NCI-H1694 treated with DMSO at 0.1 percent for 48 hours (cell line): ENCODE results near the gene NCEH1.
"Not testable (repeated sequence)": the region's sequence is repeated elsewhere in the genome, so short reads cannot be mapped to it uniquely, and the experiment has no call there.

Experiments used
- DNase-seq: peaks from one replicate; lab custom pipeline; 2025; lab: John Stamatoyannopoulos, UW

NCEH1 gene

DNA sequence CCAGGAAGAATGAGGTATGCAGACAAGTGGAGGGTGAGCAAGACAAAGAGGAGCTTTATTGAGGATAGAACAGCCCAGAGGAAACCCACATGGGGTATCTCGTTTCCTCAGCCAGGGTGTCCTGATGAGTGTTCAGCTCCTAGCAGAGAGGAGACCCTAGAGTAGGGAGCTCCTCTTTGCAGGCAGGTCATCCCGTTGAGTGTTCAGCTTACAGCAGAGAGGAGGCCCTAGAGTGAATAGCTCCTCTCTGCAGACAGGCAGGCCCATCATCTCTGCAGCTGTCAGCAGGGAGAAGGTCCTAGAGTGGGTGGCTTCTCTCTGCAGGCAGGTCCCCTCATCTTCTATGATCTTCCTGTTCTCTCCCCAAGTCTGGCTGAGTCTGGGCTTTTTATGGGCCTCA is 97.0 kb downstream of the NCEH1 start:
- no peak for DNase-seq

DNA sequence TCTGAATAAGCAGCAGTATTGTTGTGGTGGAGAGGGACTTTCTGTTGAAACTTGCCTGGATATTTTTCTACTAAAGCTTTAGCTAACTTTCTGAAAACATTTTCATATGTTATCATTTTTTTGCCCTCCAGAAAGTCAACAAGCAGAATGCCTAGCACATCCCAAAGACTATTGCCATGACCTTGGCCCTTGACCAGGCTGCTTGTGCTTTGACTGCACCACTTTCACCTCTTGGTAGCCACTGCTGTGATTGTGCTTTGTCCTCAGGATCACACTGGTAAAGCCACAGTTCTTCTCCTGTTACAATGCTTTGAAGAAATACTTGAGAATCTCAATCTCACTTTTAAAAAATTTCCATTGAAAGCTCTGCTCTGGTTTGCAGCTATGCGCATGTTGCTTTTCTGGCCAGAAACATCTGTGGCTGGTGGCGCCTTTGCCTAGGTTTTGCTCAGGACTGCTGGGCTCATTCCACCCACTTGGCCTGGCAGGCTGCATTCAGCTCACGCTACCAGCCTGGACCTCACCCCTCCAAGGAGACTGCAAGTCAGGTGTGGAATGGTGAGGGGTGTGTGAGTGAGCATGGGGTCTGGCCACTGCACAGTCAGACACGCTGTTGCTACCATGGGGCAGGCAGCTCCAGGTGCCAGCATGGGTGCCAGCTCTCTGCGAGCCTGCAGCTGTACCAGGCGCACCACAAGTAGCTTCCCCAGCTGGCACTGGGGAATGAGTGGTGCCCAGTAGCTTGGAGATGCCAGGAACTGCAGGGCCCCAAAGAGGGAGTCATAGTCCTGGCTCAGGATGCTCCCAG is 97.8 kb downstream of the NCEH1 start:
- no peak for DNase-seq

DNA sequence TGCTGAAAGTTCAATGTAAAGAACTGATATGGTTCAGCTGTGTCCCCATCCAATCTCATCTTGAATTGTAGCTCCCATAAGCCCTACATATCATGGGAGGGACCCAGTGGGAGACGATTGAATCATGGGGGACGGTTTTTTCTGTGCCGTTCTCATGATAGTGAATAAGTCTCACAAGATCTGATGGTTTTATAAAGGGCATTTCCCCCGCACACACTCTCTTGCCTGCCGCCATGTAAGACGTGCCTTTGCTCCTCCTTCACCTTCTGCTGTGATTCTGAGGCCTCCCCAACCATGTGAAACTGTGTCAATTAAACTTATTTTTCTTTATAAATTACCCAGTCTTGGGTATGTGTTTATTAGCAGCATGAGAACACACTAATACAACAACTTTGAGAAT is 101.1 kb downstream of the NCEH1 start:
- DNase-seq: no peak

GRCh38 chr3:172608575-172608974 is 102.3 kb downstream of the NCEH1 start:
- DNase-seq: no peak

DNA sequence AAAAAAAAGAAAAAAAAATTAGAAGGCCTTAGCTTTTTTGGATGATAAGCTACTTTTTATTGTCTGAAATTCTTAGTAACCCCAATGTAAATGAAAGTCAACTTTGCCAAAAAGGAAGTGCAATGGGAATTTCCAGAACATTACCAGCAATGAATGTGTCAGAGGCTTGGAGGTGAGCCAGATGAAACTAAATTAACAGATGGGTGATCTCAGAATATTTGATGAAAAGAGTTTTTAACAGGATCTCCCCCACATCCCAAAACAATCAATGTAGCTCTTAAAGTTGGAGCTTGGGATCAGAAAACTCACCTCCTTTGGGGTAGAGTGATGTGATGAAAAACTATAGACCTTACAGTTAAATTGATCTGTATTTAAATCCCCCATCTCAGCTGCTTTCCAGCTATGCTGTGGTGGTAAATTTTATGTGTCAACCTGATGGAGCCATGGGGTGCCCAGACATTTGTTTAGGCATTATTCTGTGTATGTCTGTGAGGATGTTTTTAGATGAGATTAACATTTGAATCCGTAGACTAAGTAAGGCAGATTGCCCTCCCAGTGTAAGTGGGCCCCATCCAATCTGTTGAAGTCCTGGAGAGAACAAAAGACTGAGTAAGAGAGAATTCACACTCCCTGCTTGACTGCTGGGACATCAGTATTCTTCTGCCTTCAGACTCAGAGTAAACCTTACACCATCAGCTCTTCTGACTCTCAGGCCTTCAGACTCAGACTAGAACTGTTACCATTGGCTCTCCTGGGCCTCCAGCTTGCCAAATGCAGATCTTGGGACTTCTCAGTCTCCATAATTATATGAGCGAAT is 103.4 kb downstream of the NCEH1 start:
- no peak for DNase-seq

DNA sequence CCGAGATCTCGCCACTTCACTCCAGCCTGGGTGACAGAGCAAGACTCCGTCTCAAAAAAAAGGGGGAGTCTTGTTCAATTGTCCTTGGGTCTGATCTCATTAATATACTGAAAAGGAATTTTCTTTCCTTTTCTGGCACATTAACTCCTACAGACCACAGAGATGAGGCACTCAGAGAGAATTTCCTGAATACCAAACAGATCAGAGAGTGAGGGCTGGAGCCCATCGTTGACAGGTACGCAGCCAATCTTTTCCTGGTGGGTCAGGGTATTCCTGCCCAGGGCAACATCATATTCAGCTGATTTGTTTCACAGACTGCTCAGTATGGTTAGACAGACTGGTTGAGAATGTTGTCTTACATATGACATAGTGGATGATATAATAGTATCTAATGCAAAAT is 104.8 kb downstream of the NCEH1 start:
- no peak for DNase-seq

GRCh38 chr3:172604895-172605646 is 105.8 kb downstream of the NCEH1 start:
- DNase-seq: no peak

DNA sequence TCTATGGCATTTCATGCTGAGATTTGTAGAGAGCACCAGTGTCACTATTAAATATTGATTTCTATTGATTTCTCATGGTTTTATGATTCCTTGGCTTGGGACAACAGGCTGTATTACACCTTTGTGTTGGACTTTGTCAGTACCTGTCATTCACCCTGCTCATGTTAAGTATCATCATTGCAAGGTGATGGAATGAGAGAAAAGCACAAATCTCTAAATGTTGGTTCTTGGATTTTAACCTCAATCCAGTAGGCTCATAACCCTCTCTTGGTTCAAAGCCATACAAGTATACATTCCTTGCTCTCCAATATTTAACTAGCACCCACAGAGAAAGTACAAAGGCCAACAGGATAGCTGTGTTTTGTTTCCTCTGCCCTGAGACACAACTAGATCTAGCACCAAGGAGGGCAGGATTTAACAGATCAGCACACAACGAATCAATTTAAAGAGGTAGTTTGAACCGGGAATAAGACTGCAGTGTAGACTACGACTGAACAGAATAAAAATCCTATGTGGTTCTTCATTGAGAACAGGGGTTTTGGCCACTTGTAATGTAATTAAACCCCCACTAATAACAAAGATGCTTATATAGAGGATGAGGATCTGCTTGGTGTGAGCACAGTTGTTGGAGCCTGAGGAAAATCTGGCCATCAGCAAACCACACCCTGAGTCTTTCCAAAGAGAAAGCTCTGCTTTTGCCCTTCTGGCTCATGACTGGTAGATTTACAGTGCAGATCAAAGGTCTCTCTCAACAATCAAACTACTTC is 109.6 kb downstream of the NCEH1 start:
- no peak for DNase-seq

DNA sequence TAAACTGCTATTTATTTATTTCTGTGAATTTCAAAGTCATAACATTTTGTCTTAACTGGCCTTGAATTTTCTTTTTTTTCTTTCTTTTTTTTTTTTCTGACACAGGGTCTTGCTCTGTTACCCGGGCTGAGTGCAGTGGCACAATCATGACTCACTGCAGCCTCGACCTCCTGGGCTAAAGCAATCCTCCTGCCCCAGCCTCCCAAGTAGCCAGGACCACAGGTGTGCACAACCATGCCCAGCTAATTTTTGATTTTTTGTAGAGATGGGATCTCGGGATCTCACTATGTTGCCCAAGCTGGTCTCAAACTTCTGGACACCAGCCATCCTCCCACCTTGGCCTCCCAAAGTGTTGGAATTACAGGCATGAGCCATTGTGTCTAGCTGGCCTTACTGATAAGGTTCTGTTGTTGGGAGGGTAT is 110.2 kb downstream of the NCEH1 start:
- no peak for DNase-seq

- DNase-seq: no peak
Observed at GRCh38 chr3:172598904-172599303, 112.0 kb downstream of the NCEH1 start.

DNA sequence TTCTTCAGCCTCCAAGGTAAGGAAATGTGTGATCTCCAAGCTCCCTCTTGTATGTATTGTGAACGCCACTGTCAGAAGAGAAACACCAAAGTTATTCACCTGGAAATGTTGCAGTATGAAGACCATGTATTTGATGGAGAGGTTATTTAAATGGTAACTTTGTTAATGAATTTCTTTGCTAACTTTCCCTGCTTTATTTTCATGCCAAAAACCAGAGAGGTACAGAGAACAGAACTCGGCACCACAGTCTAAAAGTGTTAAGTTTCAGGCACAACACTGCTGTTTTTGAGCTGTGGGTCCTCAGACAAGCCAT is 114.5 kb downstream of the NCEH1 start:
- DNase-seq: no peak

GRCh38 chr3:172595664-172596393 is 115.0 kb downstream of the NCEH1 start:
- DNase-seq: peak; percentile 28

DNA sequence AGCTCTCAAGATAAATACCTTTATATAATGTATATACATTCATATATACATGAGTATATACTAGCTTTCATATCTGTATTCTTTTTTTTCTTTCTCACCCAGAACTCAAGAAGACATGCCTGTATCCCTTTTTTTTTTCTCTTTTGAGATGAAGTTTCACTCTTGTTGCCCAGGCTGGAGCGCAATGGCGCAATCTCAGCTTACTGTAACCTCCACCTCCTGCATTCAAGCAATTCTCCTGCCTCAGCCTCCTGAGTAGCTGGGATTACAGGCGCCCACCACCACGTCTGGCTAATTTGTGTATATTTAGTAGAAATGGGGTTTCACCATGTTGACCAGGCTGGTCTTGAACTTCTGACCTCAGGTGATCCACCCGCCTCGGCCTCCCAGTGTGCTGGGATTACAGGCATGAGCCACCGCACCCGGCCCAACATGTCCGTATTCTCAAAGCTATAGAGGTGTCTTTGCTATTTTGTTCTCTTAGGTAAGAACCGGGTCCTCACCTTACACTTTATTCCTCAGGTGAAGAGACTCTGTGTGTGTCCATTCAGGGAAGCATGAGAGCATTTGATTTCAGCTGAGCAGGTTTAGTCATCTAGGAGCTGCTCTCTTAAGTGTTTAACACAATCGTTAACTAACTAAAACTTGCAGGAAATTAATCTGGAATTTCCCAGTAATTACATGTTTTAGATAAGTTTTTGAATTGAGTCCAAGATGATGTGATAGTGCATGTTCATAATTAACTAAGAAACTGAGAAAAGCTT is 115.8 kb downstream of the NCEH1 start:
- not testable (repeated sequence) for DNase-seq

DNA sequence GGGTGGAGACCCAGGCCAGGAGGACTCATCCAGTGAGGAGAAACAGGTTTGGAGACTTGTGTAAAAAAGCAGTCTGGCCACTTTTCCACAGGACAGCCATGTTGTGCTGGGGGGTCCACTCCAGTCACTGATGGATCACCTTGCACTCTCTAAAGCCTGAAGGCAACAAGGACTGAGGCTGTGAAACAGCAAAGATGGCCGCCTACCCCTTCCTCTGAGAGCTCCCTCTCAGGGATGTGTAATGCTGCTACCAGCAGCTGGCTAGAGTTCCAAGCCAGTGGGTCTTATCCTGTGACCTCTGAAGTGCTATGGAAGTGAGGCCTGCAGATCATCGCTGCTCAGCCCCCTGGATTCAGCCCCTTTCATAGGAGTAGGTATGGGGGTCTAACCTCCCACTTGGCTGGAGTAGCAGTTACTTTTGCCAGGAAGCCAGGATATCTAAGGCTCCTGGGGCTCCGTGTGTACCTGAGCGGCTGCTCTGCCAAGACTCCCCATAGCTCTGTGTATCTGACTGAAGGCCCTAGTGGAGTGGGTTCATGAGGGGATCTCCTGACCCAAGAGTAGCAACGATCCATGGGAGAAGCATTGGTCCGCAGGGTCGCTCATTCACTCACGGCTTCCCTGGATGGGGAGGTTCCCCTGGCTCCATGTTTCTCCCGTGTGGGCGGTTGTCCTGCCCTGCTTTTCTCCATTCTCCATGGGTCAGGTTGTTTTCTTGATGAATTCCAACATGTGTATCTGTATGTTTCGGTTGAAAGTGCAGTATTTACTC is 117.8 kb downstream of the NCEH1 start:
- DNase-seq: no peak

DNA sequence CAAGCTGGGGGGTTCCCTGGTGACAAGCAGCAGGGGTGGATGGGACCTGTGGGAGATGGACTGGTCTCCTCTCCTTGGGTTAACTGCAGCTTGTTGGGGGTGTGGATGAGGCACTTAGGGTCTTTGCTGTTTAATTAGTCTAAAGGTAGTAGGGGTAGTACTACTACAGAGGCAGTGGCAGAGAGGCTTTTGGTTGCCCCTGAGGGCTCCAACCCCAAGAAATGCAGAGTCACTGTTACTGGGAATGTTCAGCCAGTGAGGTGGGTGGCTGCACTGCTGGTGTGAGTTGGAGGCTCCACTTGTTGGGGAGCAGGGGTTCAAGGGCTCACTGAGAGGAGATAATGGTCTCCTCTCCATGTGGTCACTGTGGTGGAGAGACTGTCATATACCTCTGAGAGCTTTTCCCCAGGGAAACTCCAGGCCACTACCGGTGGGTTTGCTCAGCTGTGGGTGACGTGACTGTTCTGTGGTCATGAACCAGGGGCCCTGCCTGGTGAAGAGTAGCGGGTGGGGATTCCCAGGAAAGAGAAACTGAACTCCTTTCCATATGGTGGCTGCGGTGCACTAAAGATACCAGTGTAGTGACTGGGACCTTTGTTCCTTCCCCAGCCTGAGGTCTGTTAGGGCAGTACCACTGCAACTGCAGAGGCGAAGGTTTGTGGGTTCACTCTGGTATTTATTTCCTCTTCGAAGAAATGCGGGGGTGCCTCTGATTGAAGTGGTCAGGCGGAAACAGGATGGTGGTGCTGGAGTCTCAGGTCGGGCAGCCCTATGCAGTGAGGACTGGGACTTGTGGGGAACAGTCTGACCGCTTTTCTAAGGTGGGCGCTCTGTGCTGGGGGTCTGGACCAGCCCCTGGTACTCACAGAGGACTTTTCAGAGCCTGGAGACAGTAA is 118.7 kb downstream of the NCEH1 start:
- no peak for DNase-seq

GRCh38 chr3:172591125-172591605 is 119.7 kb downstream of the NCEH1 start:
- DNase-seq: no peak

GRCh38 chr3:172586436-172586835 is 124.4 kb downstream of the NCEH1 start:
- no peak for DNase-seq

DNA sequence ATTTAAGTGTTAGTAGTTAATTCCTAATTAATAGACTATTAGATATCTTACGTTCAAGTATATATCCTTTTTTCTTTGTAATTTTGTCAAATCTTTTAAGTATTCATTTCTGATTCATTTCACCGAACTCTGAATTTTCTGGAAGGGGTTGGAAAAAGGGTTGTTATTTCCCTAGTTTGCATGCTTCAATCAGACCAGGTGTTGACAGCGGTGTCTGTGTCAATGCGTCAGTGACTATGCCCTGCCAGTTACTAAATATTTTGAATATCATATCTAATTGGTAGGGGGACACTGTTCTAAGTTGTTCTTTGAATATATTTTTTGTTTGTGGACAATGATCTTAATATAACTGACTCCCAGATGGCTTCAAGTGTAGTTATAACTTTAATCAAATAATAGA is 124.9 kb downstream of the NCEH1 start:
- no peak for DNase-seq

- DNase-seq: no peak
Observed at GRCh38 chr3:172582712-172583111, 128.2 kb downstream of the NCEH1 start.
